HG03135 (cell line): ENCODE results near the gene SERPINA7.
"Not testable (repeated sequence)": the region's sequence is repeated elsewhere in the genome, so short reads cannot be mapped to it uniquely, and the experiment has no call there.

Experiments used
- ATAC-seq: cut with Tn5 transposase; IDR thresholded peaks from one replicate; pipeline ENCODE4 v1.9.1; 2021; ENCODE audit warnings: mild to moderate bottlenecking, moderate library complexity; ENCODE audit not compliant: unreplicated experiment

Gene SERPINA7

DNA sequence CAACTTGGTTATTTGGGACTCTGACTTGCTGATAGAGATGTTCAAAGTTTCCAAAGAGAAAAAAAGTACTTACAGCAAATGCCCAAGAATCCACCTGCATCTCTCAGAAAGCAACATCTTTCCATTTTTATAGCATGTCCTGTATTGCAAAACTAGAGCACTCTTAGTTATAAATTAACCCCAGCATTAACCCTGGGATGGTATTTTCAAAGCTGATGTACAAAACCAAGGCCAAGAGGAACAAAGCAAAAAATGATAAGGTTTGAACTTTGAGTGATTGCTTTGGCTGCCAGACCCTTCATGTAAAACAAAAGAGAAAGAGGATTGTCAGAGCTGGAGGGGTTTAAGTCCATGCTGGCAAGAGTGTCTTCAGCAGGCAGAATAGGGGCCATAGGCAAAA, at the start of gene SERPINA7:
Gene SERPINA7, minus strand, starts transcription at position 103 of the 400 bp plus-strand sequence. CDS start 1,669 bp downstream, outside the sequence.
- no peak for ATAC-seq

DNA sequence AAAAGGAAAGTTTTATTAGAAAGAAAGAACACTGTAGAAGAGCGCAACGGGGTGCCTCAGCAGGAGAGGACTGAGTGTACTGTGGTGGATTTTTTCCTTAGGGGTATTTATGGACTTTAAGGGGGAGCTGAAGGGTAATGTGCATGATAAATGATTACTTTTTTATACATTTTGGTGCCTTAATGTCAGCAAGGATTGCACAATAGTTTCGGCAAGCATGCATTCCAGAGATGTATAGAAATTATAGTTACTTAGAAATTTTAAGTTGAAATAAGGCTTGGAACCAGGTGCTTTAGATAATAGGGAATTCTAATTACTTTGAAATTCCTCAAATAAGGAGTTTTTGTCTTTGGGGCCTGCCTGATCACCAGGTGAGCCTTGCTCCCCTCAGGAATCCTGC, 30.5 kb upstream of the SERPINA7 start:
- ATAC-seq, result no peak

GRCh38 chrX:106050054-106050453, 11.5 kb upstream of the SERPINA7 start:
- ATAC-seq, result no peak

GRCh38 chrX:106042296-106042695, 3.8 kb upstream of the SERPINA7 start:
- ATAC-seq, result no peak

GRCh38 chrX:106040861-106041260, 2.3 kb upstream of the SERPINA7 start:
- ATAC-seq, result no peak

DNA sequence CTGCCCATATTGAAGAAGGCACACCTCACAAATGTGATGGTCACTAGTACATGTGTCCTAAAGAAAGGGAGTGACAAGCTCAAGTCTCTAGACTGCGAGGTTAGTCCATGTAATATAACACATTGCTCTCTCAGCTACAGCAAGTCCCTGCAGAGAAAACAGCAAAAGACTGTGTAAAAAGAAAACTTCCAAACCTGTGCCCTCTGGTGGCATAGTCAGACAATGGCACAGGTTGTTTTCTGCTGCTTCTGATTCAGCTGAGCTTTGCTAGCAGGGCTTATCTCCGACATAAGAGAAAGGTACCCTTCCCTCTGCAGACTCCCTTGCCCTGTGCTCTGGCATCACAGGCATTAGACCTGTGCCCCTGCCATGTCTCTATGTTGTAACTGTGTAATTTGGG, 1.4 kb upstream of the SERPINA7 start:
- no peak for ATAC-seq

DNA sequence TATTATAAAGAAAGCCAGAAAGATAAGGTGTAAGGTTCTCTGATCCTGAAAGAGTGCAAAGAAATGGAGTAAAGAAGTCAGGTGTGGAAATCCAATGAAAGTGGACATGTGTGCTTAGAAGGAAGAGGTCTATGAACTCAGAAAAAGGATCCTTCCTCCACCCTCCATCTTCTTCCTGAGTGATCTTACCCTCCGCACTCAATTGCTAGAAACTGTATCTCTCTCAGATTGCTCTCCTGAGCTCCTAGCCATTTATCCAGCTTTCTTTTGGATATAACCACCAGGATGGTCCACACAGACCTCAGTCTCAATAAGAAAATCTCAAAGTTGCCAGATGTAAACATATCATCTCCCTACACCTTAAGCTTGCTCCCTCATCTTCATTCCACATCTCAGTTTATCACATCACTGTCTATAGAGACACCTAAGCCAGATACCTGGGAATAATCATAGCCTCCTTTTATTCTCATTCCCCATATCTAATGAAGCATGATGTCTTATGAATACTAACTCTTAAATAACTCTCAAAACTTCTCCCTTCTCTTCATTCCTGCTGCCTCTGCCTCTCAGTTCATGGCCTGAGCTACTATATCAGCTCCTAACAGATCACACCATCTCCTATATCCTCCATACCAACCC, 573 bp downstream of the SERPINA7 start:
- ATAC-seq, result no peak

DNA sequence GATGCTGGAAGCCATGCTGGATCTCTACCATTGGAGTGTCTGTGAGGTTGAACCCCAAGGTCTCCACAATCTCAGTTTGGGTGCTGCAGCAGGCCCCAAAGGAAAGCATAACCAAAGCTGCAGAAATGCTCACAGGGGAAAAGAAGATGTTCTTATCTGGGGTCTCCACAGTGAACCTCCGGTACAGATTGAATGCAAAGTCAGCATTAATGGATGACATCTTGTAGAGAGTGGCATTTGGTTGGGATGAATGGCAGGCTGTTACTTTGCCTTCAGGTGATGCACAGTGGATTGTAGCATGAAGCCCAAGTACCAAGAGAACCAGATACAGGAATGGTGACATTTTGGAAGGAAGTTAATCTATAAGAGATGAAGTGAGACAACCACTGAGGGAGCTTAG, 1.8 kb downstream of the SERPINA7 start:
- no peak for ATAC-seq

- no peak for ATAC-seq
These were observed 3.5 kb downstream of the SERPINA7 start for GRCh38 chrX:106035064-106035463.

DNA sequence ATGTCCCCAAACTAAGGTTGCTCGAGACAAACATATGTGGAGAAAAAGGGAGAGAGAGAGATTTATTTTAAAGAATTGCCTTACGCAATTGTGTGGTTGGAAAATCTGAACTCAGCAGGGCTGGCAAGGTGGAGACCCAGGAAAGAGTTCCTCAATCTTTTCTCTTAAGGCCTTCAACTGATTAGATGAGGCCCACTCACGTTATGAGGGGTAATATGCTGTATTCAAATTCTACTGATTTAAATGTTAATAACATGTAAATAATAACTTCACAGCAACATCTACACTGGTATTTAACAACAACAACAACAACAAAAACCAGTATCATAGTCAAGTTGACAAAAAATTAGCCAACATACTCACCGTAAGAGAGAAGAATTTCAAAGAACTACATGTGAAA, 14.6 kb downstream of the SERPINA7 start:
- ATAC-seq, result no peak

DNA sequence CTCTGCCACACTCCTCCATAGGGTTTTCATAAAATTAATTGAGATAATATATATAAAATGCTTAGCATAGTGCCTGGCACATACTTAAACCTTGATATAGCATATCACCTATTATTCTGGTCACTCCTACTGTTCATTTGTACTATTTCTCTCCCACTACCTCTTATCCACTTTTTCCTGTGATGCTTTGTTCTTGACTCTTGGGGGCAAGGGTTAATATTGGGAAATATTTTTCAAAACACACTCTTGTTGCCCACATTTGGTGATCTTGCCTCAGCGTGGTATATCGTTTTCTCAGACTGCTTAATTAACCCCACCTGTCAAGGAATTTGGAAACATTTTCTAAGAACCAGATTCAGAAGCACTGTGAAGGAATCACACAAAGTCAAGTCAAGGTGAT, 16.3 kb downstream of the SERPINA7 start:
- ATAC-seq, result no peak

- no peak for ATAC-seq
These were observed 24.3 kb downstream of the SERPINA7 start for GRCh38 chrX:106014119-106014775.

DNA sequence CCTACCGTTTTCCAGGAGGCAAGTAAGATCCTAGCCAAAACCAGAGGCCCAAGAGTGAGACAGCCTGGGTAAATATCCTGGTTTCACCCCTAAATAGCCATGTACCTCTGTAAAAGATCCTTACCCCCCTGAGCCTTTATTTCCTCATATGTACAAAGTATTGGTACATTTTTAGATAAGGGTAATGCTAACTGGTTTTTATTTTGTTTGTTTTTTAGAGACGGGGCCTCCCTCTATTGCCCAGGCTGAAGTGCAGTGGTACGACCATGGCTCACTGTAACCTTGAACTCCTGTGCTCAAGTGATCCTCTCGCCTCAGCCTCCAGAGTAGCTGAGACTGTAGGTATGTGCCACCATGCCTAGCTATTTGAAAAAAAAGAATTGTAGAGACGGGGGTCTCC, 29.4 kb downstream of the SERPINA7 start:
- no peak for ATAC-seq

DNA sequence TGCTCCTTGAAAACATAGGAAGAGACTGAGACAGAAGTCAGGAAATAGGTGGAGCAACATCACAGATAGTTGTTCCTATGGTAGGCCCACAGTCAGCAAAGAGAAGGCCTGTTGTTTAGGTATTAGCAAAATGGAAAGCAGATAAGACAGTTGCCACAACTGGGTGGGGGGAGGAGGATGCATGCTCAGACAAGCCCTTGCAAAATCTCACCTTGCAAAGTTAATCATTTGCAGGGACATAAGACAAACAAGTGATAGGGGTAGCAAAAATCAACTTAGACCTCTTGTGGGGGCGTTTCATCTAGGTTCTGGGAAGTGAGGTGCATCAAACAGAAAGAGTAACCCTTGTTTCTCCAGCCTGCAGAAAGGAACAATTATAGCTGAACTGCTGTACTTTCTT, 30.7 kb downstream of the SERPINA7 start:
- ATAC-seq, result no peak

GRCh38 chrX:106005684-106006083, 32.8 kb downstream of the SERPINA7 start:
- no peak for ATAC-seq

GRCh38 chrX:106000609-106001008, 37.9 kb downstream of the SERPINA7 start:
- ATAC-seq, result not testable (repeated sequence)

GRCh38 chrX:106000203-106000602, 38.3 kb downstream of the SERPINA7 start:
- no peak for ATAC-seq

DNA sequence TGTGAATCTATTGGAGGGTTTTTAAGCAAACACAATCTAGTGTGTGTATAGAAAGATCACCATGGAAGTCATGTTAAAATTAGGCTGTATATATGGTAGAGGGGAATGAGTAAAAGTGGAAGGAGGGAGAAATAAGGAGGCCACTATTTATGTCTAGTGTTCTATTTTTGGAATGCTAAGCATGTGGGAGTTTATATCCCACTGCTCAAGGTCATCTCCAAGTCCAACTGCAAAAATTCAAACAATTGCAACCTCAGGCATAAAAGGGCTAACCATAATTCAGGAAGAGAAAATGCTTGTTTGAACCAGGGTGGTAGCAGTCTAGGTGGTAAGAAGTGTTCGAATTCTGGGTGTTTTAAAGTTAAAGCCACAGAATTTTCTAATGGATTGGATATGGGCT, 39.2 kb downstream of the SERPINA7 start:
- ATAC-seq, result no peak

- not testable (repeated sequence) for ATAC-seq
These were observed 50.0 kb downstream of the SERPINA7 start for GRCh38 chrX:105988487-105988886.
